CD4-positive, alpha-beta T cell treated with Interleukin-10 for 1 hour (primary cell): ENCODE data around the gene RIPOR1.
A peak's percentile ranks its signal among the peaks of the same experiment; 100 is the strongest.
"Not testable (repeated sequence)": the region's sequence is repeated elsewhere in the genome, so short reads cannot be mapped to it uniquely, and the experiment has no call there.

Experiments used
- DNase-seq: peaks from one replicate; pipeline ENCODE4 v3.0.0-alpha.2; 2020

Gene RIPOR1, protein sequence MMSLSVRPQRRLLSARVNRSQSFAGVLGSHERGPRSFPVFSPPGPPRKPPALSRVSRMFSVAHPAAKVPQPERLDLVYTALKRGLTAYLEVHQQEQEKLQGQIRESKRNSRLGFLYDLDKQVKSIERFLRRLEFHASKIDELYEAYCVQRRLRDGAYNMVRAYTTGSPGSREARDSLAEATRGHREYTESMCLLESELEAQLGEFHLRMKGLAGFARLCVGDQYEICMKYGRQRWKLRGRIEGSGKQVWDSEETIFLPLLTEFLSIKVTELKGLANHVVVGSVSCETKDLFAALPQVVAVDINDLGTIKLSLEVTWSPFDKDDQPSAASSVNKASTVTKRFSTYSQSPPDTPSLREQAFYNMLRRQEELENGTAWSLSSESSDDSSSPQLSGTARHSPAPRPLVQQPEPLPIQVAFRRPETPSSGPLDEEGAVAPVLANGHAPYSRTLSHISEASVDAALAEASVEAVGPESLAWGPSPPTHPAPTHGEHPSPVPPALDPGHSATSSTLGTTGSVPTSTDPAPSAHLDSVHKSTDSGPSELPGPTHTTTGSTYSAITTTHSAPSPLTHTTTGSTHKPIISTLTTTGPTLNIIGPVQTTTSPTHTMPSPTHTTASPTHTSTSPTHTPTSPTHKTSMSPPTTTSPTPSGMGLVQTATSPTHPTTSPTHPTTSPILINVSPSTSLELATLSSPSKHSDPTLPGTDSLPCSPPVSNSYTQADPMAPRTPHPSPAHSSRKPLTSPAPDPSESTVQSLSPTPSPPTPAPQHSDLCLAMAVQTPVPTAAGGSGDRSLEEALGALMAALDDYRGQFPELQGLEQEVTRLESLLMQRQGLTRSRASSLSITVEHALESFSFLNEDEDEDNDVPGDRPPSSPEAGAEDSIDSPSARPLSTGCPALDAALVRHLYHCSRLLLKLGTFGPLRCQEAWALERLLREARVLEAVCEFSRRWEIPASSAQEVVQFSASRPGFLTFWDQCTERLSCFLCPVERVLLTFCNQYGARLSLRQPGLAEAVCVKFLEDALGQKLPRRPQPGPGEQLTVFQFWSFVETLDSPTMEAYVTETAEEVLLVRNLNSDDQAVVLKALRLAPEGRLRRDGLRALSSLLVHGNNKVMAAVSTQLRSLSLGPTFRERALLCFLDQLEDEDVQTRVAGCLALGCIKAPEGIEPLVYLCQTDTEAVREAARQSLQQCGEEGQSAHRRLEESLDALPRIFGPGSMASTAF

DNA sequence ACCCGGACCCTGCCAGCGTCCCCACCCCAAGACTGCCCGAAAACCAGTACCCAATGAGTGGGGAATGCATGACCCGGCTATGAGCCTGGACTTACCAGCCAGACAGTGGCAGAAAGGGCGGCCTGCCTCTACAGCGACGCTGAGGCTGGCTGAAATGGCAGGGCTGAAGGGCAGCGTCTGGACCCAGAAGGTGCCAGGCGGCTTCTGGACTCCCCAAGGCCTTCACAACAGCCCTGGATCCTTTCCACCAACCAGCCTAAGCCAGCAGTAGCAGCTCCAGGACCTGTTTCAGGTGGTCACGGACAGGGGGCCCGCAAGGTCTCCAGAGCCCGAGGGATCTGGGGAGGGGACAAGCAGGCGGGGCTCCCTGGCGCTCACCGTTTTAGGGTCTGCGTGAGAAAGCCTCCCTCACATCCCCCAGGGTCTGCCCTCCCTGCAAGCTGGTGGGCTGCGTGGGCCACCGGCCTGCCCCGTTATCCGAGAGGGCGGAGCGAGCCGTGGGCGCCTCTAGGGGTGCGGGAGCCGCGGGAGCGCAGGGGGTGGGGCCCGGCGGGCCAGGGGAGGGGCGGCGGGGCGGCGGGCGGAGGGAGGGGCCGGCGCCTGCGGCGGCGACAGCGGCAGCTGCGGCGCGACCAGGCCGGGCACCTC, at the start of gene RIPOR1:
Gene RIPOR1, plus strand, starts transcription at position 608 of the 648 bp plus-strand sequence. CDS start 9,618 bp downstream, outside the sequence.
- peak; percentile 52 for DNase-seq

DNA sequence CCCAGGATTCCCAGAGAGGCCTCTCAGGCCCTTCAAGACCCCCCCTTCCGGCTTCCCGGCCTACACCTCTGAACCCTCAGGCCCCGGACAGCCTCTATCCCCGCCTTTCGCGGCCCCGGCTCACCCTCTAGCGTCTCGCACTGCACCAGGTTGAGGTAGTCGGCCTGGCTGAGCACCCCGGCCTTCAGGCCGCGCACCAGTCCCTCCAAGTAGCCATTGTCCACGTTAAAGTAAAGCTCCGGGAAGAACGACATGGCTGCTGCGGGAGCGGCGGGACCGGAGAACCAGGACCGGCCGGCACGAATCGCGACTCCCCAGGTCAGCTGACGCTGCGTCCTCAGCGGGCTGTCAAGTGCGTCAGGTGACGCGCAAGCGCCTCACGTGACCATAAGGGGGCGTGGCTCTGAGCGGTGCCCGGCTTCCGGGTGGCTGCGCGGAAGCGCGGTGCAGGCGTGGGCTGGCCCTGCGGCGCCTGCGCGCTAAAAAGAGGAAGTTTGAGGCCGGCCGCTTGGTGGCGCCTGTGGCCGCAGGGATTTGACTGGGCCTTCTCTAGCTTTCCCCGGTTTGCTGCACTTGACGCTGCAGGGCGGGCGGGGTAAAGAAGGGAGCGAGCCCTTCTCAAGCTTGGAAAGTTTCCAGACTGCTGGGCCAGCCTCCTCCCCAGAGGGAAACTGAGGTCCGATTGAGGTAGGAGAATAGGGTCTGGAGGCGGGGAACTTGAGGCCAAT, 47.6 kb upstream of the RIPOR1 start, which contains the start of gene ATP6V0D1:
Gene ATP6V0D1, minus strand, starts transcription at position 325 of the 728 bp plus-strand sequence. Its CDS starts 71 bp downstream, at position 254.
- DNase-seq, result peak; percentile 99

DNA sequence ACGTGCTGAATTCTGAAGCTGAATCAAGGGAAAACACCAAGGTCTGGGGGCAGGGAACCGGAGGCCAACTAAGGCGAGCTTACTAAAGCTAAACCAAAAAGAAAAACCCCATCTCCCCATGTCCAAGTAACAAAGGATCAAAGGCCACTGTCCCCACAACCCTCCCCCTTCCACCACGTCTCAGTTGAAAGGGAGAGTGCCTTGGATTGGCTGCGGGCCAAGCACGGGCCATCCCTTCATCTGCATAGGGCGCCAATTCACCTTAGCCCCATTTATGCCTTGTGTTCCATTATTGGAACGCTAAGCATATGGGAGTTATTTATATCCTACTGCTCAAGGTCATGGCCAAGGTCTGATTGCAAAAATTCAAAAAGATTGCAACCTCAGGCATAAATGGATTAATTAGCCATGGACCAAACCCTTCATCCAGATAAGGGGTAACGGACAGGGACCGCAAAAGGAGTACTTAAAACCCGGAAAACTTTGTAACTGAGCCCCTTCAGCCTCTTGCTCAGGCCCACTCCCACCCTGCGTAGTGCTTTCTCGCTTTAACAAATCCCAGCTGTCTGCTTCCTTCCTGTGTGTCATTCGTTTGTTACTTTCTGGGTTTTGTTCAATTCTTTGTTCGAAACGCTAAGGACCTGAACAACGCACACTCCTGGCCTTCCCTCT, 46.9 kb upstream of the RIPOR1 start:
- DNase-seq, result peak; percentile 53

DNA sequence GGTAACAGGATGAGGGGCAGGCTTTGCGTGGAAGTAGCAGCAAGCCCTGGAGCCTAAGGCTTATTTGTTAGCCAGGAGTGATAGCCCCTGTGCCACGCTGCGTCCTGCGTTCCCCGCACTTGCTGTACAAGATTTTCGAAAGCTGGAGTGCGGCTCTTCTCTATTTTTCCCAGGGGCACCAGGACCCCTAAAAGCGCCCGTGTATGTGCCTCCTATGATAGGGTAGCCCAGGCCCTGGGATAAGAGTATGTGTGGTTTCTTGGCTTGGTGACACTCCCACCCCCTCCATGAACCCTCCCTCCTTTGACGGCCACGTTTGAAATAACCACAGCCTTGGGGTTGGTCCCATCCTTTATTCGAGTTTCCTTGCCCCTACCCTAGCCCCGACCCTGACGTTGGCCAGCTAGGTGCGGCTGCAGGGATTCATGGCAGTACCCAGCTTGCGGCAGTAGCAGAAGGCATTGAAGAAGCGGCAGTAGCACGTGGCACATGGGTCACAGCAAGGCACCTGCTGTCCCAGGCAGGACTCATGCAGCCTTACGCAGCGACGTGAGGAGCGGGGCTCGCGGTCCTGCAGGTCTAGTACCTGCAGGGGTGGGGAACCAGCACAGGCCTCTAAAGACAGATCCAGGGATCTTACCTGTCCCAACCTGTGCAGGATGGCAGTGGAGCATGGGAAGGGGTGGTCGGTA, 46.2 kb upstream of the RIPOR1 start:
- DNase-seq, result peak; percentile 14

DNA sequence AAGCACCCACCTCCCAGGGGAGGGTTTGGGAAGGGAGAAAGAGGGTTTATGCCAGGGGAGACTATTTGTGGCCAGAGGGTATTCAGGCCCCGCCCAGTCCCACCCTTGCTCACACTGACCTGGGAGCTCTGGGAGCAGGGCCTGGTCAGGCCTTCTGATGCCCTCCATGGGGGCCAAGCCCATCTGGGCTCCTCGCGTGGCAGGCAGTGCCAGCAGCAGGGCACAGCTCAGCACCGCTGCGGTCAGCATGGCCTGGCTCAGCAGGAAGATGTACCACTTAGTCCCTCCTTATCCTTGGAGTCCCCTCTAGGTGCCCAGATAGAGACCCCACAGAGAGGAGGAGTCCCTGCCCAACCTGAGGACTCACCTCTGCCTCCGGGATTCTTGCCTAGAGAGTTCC, 45.5 kb upstream of the RIPOR1 start, which contains the start of gene AGRP:
Gene AGRP, minus strand, starts transcription at position 398 of the 400 bp plus-strand sequence. Its CDS starts 149 bp downstream, at position 249.
- no peak for DNase-seq

DNA sequence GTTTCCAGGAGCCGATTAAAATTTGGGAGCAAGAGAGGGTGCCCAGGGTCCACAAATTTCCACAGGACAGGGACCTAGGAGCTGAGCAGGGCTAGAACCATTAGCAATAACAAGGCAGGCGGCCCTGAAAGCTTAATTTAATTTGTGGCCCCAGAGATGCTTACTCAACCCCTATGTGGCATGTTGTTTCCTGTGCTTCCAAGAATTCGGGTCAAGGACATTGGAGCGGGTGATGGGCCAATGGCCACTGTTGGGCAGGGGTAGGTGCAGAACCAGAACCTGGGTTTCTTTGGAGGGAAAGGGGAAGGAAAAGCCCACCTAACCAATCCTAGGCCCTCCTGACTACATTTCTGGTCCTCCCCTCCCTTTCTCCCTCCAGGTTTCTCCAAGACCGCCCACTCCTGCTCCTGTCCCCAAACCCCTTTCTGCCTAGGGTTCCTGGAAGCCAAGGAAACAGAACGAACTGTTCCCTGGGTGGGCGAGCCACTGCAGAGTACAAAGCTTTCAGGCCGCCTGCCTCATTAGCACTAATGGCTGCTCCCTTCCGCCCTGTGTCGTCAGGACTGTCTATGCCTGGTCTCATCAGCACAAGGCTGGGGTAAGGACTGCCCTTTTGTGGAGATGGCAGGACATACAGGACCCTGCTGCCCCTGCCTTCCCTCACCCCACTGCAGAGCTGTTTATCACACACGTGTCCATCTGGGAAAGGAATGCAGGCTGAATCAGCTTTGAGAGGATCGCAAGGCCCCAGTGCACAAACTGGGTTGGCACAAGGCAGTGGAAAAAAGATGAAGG, 44.7 kb upstream of the RIPOR1 start:
- DNase-seq, result no peak

DNA sequence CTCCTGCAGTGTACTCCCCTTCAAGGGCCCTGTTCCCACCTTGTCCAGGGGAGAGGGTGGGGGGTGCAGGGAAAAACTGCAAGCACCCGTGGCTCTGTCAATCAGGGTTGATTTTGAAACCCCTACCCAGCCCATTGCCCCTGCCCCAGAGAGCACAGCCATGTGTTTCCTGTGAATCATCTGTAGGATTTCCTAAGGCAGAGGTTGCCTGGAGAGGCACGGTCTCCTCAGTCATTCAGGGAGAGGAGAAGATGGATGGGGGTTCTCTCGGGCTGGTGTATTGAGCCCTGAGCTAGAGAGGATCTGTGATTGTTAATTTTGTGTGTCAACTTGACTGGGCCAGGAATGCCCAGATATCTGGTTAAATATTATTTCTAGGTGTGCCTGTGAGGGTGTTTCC, 41.8 kb upstream of the RIPOR1 start:
- no peak for DNase-seq

DNA sequence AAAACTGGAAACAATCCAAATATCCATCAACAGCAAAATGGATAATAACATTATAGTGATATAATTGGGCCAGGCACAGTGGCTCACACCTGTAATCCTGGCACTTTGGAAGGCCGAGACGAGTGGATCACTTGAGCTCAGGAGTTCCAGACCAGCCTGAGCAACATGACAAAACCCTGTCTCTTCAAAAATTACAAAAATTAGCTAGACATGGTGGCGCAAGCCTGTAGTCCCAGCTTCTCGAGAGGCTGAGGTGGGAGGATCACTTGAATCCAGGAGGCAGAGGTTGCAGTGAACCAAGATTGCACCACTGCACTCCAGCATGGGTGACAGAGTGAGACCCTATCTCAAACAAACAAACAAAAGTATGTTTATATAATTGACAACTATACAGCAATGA, 41.1 kb upstream of the RIPOR1 start:
- not testable (repeated sequence) for DNase-seq

DNA sequence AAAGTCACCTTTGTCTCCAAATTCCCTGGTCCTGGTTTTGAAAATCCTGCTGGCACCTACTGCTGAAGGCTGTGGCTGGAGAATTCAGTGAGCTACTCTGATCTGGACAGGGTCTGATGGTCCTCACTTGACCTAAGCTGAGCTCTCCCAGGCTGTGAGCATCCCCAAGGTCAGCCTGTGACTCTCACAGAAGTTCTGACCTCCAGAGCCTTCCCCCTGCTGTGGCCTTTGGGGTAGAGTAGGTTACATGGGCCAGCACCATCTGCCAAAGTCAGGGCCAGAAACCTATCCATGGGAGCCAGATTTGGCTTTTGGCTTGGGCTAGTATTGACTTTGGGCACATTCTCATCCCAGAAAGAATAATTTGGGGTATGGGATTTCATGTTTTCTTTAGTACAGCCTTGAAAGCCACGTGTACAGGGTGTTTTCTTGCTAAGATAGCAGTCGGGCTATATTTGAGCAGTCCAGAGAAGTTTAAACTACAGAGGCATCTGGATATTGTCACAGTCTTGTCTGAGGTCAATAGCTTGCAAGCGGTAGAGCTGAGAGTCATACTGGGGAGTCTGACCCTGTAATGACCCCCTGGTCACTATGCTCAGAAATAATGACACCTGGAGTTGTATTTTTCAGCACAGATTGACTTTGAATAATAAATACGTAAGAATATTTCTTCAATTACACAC, 39.1 kb upstream of the RIPOR1 start:
- no peak for DNase-seq

DNA sequence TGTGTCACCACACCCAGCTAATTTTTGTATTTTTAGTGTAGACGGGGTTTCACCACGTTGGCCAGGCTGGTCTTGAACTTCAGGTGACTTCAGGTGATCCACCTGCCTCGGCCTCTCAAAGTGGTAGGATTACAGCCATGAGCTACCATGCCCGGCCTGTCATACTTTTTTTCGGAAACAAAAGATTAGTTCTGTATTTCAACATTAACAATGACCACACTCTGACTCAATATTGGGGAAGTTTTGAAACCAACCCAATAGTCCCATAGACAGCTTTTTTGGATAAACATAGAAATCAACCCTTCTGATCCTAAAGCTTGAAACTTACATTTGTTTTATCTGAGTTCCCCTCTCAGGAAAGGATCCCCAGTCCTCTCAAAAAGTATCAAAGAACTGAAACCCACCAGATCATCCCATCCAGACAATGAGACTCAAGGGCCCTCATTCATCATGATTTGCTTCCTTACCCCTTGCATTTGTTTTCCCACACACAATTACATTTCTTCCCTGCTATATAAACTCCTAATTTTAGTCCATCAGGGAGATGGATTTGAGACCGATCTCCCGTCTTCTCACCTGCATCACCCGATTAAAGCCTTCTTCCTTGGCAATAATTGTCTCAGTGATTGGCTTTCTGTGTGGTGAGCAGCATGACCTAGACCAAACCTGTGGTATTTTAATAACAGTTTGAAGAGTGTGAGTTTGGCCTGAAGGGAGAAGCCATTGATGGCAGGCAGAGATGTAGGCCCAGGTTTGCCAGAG, 38.1 kb upstream of the RIPOR1 start:
- no peak for DNase-seq

DNA sequence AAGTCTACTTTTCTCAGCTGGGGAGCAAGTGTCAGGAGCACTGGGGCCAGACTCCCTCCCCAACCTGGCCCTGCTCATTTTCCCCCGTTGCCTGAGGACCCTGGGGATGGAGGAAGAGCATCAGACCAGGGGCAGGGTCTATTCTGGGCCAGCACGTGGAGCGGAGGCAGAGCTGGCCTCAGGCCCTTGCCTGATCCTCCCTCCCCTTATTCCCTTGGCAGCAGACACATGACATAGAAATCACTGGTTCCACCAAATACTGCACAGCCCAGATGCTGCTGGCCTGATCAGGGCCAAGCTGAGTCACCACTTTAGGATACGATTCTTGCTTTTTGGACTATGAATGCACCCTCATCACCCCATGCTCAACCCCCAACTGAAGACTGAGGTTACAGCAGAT, 29.5 kb upstream of the RIPOR1 start:
- DNase-seq, result no peak

DNA sequence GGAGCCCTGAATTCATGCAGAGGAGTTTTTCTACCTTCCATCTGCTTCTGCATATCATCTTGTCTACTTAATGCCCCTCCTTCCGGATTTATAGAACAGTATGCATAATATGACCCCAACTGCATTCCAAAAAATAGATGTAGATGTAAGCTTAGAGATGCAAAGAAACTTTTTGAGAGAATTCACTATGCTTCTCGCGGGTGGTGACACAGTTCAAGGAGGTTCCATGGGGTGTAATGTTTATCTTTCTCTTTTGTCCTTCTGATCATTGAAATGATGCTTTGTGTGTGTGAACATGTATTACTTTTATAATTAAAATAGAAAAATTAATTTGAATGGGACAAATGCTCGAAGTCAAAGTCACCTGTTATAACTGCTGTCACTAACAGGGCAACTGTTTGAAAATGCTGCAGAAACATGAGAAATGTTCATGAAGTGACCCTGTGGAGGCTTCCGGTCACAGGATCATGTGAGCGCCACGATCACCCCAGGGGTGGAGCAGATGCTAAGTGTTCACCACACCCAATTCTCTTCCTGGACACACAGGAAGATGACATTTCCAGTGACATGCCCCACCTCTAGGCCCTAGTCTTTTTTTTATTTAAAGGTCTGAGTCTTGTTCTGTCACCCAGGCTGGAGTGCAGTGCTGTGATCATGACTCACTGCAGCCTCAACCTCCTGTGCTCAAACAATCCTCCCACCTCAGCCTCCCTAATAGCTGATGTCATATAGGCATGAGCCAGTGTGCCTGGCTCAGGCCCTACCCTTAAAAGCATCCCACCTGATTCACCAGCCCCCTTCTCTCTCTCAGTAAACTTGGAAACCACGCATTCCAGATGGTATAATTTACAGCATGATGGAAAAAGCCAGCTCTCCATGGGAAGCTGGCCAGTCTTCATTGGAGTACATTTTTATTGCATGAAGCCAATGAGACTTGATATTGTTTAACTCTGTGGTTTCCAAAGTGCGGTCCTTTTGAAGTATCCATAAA, 24.3 kb upstream of the RIPOR1 start:
- DNase-seq, result peak; percentile 73

DNA sequence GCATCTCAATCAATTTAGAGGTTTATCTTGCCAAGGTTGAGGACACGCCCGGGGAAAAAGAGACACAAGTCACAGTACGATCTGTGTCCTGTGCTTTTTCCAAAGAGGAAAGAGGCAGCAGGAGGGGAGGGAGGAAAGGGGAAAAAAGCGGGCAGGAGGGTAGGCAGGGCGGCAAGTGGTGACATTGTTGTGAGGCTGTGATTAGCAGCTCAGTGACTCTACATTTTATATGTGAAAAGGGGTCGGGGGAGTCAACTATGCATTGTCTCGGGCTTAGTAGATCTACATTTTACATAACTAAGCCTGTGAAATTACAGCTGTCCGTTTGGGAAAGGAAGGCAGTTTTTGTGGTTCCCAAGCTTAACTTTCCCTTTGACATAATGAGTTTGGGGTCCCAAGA, 22.2 kb upstream of the RIPOR1 start:
- no peak for DNase-seq

DNA sequence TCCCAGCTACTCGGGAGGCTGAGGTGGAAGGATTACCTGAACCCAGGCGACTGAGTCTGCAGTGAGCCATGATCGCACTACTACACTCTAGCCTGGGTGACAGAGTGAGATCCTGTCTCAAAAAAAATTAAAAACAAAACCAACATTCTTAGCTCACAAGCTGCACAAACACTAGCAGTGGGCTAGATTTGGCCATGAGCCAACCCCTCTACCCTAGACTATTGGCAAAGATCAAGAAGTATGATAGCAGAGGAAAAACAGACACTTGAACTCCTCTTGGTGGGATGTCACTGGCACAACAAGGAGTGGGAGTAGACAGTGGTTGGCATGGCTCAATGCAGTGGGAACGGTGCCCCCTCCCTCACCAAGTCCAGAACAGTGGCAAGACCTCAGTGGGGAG, 19.6 kb upstream of the RIPOR1 start:
- peak; percentile 28 for DNase-seq

DNA sequence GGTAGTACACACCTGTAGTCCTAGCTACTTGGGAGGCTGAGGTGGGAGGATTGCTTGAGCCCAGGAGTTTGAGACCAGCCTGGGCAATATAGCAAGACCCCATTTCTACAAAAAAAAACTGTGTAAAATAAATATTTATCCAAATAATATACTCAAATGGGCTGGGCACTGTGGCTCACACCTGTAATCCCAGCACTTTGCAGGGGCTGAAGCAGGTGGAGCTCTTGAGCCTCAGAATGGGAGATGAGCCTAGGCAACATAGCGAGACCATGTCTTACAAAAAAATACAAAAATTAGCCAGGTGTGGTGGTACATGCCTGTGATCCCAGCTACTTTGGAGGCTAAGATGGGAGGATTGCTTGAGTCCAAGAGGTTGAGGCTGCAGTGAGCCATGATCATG, 14.7 kb upstream of the RIPOR1 start:
- not testable (repeated sequence) for DNase-seq

DNA sequence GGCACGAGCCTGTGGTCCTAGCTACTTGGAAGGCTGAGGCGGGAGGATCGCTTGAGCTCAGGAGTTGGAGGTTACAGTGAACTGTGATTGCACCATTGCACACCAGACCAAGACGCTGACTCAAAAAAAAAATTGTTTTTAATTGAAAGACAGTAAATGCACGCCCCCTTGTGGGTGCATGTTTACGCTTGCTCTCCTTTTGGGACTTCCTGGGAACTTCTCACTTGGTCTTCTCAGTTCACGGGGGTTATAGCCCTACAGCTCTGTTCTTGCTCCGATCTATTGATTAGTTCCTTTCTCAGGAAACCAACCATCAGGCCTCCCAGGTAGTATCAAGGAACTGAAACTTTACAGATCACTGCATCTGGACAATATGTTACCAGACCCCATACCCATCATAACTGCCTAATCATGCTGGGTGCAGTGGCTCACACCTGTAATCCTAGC, 14.2 kb upstream of the RIPOR1 start:
- DNase-seq, result peak; percentile 86
